Right lobe of liver (tissue), 6 donors: Measurements from ENCODE around the gene ATG2A. TPM values are rescaled to one million over a fixed set of nuclear protein-coding genes. Genes with fewer than 3 reads are reported as not detected.

Experiments used
- ATAC-seq, 4 donors: fragments of 200-7000 bp; cut with Tn5 transposase; one replicate each; pipeline ENCODE4 v1.9.1; 2020; ENCODE audit warnings: mild to moderate bottlenecking in 4 of 4, moderate library complexity in 4 of 4
- DNase-seq, 3 donors: peaks; one replicate each; pipeline ENCODE4 v3.0.0-alpha.2; 2020
- H3K27ac ChIP-seq, 3 donors: fragments of 200-600 bp; one replicate each; pipeline ENCODE4 v1.8.0; 2022
- H3K27me3 ChIP-seq, 2 donors: fragments of 200-600 bp; one replicate each; pipeline ENCODE4 v1.8.0; 2022
- H3K36me3 ChIP-seq, 4 donors: fragments of 200-600 bp; sonication (generic) in 1 of 4; one replicate each; pipeline versions ENCODE4 v1.5.1 to v1.8.0; 2017 to 2022; ENCODE audit warnings: control low read depth in 1 of 4
- H3K4me1 ChIP-seq, 4 donors: fragments of 200-600 bp; sonication (generic) in 1 of 4; one replicate each; pipeline versions ENCODE4 v1.5.1 to v1.8.0; 2017 to 2022; ENCODE audit warnings: control low read depth in 1 of 4
- H3K4me3 ChIP-seq, 3 donors: fragments of 200-600 bp; one replicate each; pipeline ENCODE4 v1.8.0; 2022
- H3K9me3 ChIP-seq, 4 donors: fragments of 200-600 bp; sonication (generic) in 1 of 4; one replicate each; pipeline versions ENCODE4 v1.5.1 to v1.8.0; 2017 to 2022; ENCODE audit warnings: control low read depth in 1 of 4
- POLR2A ChIP-seq: fragments of 450-650 bp; IDR thresholded peaks from one replicate; pipeline ENCODE4 v1.6.1; 2017; ENCODE audit warnings: antibody characterized with exemption, mild to moderate bottlenecking
- WGBS: methylation state at CpG from one replicate; pipeline ENCODE4 v1.1.6; 2018; ENCODE audit warnings: low coverage, low lambda C conversion rate; ENCODE audit not compliant: insufficient coverage; ENCODE audit errors: missing lambda C conversion rate; 5-methylcytosine and 5-hydroxymethylcytosine counted together
- intact Hi-C, 2 donors: fragments of 100-400 bp; cut with DNase I; formaldehyde crosslinking; loops; one replicate each; pipeline versions ENCODE4 v1.11.2 to v1.14.1; 2022
- total RNA-seq, 6 experiments: library from RNA; depleted of rRNA in 2 of 6; stranded (reverse); fragments of >200 nt in 2 of 6; fragmentation: NEBNext Ultra II Directional in 3 of 6; extraction: Animal tissue kit (Norgen Biotek cat#: 25700) in 3 of 6; gene quantifications; one replicate each; pipeline versions ENCODE4 v1.1.0 to v1.2.4, GENCODE V29; 2016 to 2023
- TF ChIP-seq, protein P1 (sequence below), 4 donors: fragments of 200-600 bp in 3 of 4; fragments of 450-650 bp in 1 of 4; IDR thresholded peaks; one replicate each; pipeline versions ENCODE4 v1.5.1 to v1.8.0; 2016 to 2022; ENCODE audit warnings: antibody characterized with exemption in 4 of 4, mild to moderate bottlenecking in 2 of 4
- donor health status: DM: no; HTN: yes; CAD: no.
- donor health status: DM: no; HTN: no; CAD: no.
- donor health status: DM: no; HTN: no; CAD: no.
- donor health status: DM: no; HTN: yes; CAD: no.
- donor health status: DM: no; HTN: yes; CAD: no.

ATG2A gene
- total RNA-seq, 6 experiments from 2014 or later = 26.4 to 42.9 (median 32.2) TPM

DNA sequence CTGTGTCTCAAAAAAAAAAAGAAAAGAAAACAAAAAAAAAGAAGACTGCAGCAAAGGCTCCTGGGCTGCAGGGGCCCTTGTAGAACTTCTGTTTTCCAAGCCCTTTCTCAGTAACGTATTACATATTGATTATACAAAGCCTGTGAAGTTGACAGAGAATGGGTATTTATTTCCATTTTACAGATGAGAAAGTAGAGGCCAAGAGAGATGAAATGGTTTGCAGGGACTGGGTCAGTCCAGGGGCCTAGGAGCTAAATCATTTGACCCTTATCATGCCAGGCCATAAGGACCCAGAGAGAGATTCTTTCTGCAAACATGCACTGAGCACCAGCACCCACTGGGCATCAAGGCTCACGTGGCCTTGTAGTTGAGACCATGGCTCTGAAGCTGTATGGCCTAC, 11.9 kb upstream of the ATG2A start:
- Histone ChIP-seq H3K27me3 (no peaks in the 10 kb centered on the region), H3K4me1 (peaks cover 0 to 7% (median 0%) of the 10 kb centered on the region in 4 donors), H3K36me3 (peaks cover 0 to 38% (median 11%) of the 10 kb centered on the region in 4 donors), H3K27ac (no peak overlapping the region), H3K9me3 (no peaks in the 10 kb centered on the region), H3K4me3 (no peak overlapping the region)
- no peak for DNase-seq
- intact Hi-C loops = loop anchor here in 1 of 2 donors (10.0 kb wide), 1 partner anchor 56 kb away; no protein-coding TSS in a partner anchor
- ATAC-seq = no peak
- WGBS = 92% methylated on average over 2 of the region's 2 CpGs
- TF ChIP-seq, protein P1, sequence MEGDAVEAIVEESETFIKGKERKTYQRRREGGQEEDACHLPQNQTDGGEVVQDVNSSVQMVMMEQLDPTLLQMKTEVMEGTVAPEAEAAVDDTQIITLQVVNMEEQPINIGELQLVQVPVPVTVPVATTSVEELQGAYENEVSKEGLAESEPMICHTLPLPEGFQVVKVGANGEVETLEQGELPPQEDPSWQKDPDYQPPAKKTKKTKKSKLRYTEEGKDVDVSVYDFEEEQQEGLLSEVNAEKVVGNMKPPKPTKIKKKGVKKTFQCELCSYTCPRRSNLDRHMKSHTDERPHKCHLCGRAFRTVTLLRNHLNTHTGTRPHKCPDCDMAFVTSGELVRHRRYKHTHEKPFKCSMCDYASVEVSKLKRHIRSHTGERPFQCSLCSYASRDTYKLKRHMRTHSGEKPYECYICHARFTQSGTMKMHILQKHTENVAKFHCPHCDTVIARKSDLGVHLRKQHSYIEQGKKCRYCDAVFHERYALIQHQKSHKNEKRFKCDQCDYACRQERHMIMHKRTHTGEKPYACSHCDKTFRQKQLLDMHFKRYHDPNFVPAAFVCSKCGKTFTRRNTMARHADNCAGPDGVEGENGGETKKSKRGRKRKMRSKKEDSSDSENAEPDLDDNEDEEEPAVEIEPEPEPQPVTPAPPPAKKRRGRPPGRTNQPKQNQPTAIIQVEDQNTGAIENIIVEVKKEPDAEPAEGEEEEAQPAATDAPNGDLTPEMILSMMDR (IDR thresholded peaks at IDR 0.05) = no peak
- TF ChIP-seq POLR2A = no peak

DNA sequence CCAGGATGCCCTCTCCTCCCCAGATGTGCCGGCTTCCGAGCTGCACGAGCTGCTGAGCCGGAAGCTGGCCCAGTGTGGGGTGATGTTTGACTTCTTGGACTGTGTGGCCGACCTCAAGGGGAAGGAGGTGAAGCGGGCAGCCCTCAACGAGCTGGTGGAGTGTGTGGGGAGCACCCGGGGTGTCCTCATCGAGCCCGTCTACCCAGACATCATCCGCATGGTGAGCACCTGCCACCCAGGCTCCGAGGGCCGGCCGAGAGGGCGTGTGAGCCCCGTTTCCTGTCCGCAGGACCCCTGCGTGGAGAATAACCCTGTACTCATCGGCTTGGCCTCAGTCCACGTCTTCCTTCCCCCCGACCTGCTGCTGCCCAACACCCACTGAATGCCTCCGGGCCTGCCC, 9.7 kb upstream of the ATG2A start:
- no peak overlapping the region for H3K27ac ChIP-seq
- H3K9me3 ChIP-seq = no peaks in the 10 kb centered on the region
- 100% methylated on average over 1 of the region's 22 CpGs for WGBS
- H3K4me1 ChIP-seq = peaks cover 0 to 7% (median 2%) of the 10 kb centered on the region in 4 donors
- no peaks in the 10 kb centered on the region for H3K27me3 ChIP-seq
- TF ChIP-seq, protein P1 (IDR thresholded peaks at IDR 0.05) = no peak
- no peak overlapping the region for H3K4me3 ChIP-seq
- no peak for ATAC-seq
- DNase-seq = peak in 1 of 3 donors; percentile 20
- intact Hi-C loops = loop anchor here in 1 of 2 donors (10.0 kb wide), 1 partner anchor 58 kb away; no protein-coding TSS in a partner anchor
- H3K36me3 ChIP-seq = peaks cover 0 to 17% (median 6%) of the 10 kb centered on the region in 4 donors

DNA sequence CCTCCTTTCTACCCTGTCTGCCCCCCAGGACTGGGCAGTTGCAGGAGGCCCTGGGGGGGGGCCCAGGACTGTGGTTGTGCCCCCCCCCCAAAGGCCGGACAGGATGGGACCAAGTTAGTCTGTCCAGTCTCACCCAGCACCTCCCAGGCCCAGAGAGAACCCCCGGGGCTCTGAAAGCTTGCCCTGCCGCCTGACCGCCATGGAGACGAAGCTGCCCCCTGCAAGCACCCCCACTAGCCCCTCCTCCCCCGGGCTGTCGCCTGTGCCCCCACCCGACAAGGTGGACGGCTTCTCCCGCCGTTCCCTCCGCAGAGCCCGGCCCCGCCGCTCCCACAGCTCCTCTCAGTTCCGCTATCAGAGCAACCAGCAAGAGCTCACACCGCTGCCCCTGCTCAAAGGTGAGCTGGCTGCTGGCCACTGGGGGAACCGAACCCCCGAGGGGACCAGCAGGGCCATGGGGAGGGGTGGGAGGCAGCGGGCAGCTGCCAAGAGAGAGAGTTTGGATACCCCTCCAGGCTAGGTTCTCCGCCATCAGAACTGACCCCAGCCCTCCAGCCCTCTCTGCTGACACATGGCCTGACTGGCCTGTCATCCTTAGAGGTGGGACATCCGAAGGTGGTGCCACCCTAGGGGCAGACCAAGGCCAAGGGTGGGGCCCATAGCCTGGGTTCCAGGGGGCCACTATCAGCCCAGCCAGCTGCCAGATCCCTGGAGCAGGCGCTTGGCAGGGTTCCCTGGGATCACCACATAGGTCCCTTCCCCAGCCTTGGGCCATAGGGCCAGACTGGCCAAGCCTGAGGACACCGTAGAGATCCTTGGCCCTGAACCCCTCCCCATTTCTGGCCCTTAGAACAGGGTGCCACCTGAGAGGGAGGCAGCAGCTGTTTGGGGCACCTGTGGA, 8.8 kb upstream of the ATG2A start:
- Histone ChIP-seq H3K27me3 (no peaks in the 10 kb centered on the region), H3K4me1 (peaks cover 0 to 7% (median 2%) of the 10 kb centered on the region in 4 donors), H3K36me3 (peaks cover 0 to 8% (median 5%) of the 10 kb centered on the region in 4 donors), H3K27ac (peak overlapping the region in 1 of 3 donors; percentile 94), H3K9me3 (no peaks in the 10 kb centered on the region), H3K4me3 (peak overlapping the region; percentile 79 to 97 (median 89))
- no CpG with 5 or more reads among the region's 24 CpGs for WGBS
- DNase-seq (peak in 1 of 3 donors; percentile 52), ATAC-seq (no peak)
- intact Hi-C loops = loop anchor here in 1 of 2 donors (10.0 kb wide), 1 partner anchor 59 kb away; no protein-coding TSS in a partner anchor
- TF ChIP-seq POLR2A = no peak
- TF ChIP-seq, protein P1 (IDR thresholded peaks at IDR 0.05) = no peak

DNA sequence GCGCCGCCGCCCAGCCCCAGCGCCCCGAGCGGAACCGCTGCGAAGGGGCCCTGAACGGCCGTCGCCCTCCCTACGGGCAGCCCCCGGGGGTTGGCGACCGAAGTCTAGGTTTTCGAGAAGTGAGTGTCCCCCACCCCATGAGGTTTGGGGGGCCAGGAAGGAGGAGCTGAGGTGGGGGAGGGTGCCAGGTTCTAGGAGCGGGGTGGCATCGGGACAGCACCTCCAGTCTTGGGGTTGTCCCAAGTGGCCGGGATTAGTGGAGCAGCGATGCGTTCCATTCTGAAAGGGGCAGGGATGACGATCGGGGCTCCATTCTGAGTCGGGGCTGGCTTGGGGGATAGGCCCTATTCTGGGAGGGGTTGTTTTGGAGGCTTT, 7.9 kb upstream of the ATG2A start:
- H3K27ac ChIP-seq = peak overlapping the region; percentile 94 to 98 (median 94)
- H3K36me3 ChIP-seq = peaks cover 0 to 2% (median 0%) of the 10 kb centered on the region in 4 donors
- TF ChIP-seq POLR2A = no peak
- peak overlapping the region; percentile 79 to 97 (median 89) for H3K4me3 ChIP-seq
- ATAC-seq = no peak
- DNase-seq = peak in 1 of 3 donors; percentile 43
- intact Hi-C loops = loop anchor here in 1 of 2 donors (10.0 kb wide), 1 partner anchor 60 kb away; no protein-coding TSS in a partner anchor
- no peaks in the 10 kb centered on the region for H3K9me3 ChIP-seq
- 0% methylated on average over 5 of the region's 24 CpGs for WGBS
- peaks cover 0 to 7% (median 2%) of the 10 kb centered on the region in 4 donors for H3K4me1 ChIP-seq
- H3K27me3 ChIP-seq = no peaks in the 10 kb centered on the region
